ENCODE measurements around the gene APH1B. TPM values are rescaled to one million over a fixed set of nuclear protein-coding genes. Genes with fewer than 3 reads are reported as not detected.

APH1B gene
- total RNA-seq, 1 donor from 2014 or later: 4.7 TPM

DNA sequence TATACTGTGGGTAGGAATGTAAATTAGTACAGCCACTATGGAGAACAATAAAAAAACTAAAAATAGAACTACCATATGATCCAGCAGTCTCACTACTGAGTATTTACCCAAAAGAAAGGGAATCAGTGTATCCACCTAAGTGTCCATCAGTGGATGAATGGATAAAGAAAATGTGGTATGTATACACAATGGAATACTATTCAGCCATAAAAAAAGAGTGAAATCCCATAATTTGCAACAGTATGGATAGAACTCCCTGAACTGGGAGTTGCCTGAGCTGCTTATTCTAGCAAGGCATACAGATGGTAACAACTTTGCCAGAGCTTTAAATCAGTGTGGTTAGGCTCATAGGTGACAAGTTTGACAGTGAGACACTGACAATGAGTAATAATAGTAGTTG, 16.1 kb upstream of the APH1B start:
- Histone ChIP-seq H3K36me3 (ENCODE audit: control insufficient read depth, insufficient read depth, low read length) (peaks cover 2% of the 10 kb centered on the region), H3K4me3 (ENCODE audit: low read depth, low read length) (no peak overlapping the region), H3K27me3 (ENCODE audit: control insufficient read depth, insufficient read depth, low read length) (no peaks in the 10 kb centered on the region)
- DNase-seq (ENCODE audit: low read depth): no peak
- TF ChIP-seq CTCF (IDR thresholded peaks at IDR 0.05; ENCODE audit: insufficient read depth, low read length, severe bottlenecking): no peak
- FAIRE-seq: no peak

DNA sequence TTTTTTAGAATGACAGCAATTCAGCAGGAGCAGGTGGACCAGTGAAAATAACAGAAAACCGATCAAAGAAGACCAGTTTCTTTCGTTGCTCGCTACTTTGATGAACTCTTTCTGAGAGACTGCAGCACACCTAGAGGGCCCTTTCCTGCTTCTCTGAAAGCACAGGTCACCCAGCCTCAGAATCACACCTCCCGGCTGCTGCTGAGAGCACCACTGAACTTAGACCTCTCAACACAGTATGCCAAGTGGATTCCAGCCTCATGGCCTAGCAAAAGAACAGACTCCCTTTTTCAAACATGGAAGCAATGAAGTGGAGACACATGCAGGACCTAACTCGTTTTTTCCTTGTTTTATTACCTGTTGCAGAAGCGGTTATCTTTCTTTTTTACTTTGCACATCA, 13.9 kb upstream of the APH1B start:
- TF ChIP-seq CTCF (IDR thresholded peaks at IDR 0.05; ENCODE audit: insufficient read depth, low read length, severe bottlenecking): no peak
- Histone ChIP-seq H3K36me3 (ENCODE audit: control insufficient read depth, insufficient read depth, low read length) (peaks cover 2% of the 10 kb centered on the region), H3K27me3 (ENCODE audit: control insufficient read depth, insufficient read depth, low read length) (no peaks in the 10 kb centered on the region), H3K4me3 (ENCODE audit: low read depth, low read length) (no peak overlapping the region)
- FAIRE-seq (no peak), DNase-seq (ENCODE audit: low read depth) (no peak)

GRCh38 chr15:63264688-63265293, 12.6 kb upstream of the APH1B start:
- H3K27me3 ChIP-seq (ENCODE audit: control insufficient read depth, insufficient read depth, low read length): no peaks in the 10 kb centered on the region
- H3K36me3 ChIP-seq (ENCODE audit: control insufficient read depth, insufficient read depth, low read length): peaks cover 2% of the 10 kb centered on the region
- DNase-seq (ENCODE audit: low read depth): no peak
- no peak for TF ChIP-seq CTCF (IDR thresholded peaks at IDR 0.05; ENCODE audit: insufficient read depth, low read length, severe bottlenecking)
- no peak overlapping the region for H3K4me3 ChIP-seq (ENCODE audit: low read depth, low read length)
- FAIRE-seq: no peak

GRCh38 chr15:63274427-63274826, 3.0 kb upstream of the APH1B start:
- DNase-seq (ENCODE audit: low read depth): no peak
- H3K4me3 ChIP-seq (ENCODE audit: low read depth, low read length): no peak overlapping the region
- H3K36me3 ChIP-seq (ENCODE audit: control insufficient read depth, insufficient read depth, low read length): no peaks in the 10 kb centered on the region
- TF ChIP-seq CTCF (IDR thresholded peaks at IDR 0.05; ENCODE audit: insufficient read depth, low read length, severe bottlenecking): no peak
- H3K27me3 ChIP-seq (ENCODE audit: control insufficient read depth, insufficient read depth, low read length): no peaks in the 10 kb centered on the region
- FAIRE-seq: no peak

- no peaks in the 10 kb centered on the region for H3K36me3 ChIP-seq (ENCODE audit: control insufficient read depth, insufficient read depth, low read length)
- peak overlapping the region; percentile 77 for H3K4me3 ChIP-seq (ENCODE audit: low read depth, low read length)
- DNase-seq (ENCODE audit: low read depth) (no peak), FAIRE-seq (no peak)
- no peaks in the 10 kb centered on the region for H3K27me3 ChIP-seq (ENCODE audit: control insufficient read depth, insufficient read depth, low read length)
- TF ChIP-seq CTCF (IDR thresholded peaks at IDR 0.05; ENCODE audit: insufficient read depth, low read length, severe bottlenecking): no peak
Observed at GRCh38 chr15:63276342-63277037, 915 bp upstream of the APH1B start.
